MM.1S (cell line): Measurements from ENCODE around the gene ITGA3.

Experiments used
- EZH2 ChIP-seq: fragments of 300-600 bp; sonication (generic); optimal IDR thresholded peaks from 2 replicates; pipeline ENCODE3; 2017; ENCODE audit warnings: low read depth, mild to moderate bottlenecking, antibody characterized with exemption, low read length, mixed read lengths
- EZH2phosphoT487 ChIP-seq: fragments of 300-600 bp; sonication (generic); IDR thresholded peaks from 2 replicates; pipeline ENCODE4 v1.6.1; 2018; ENCODE audit warnings: antibody characterized with exemption, low read length
- TF ChIP-seq, protein P1 (sequence below): fragments of 300-600 bp; sonication (generic); IDR thresholded peaks from 2 replicates; pipeline ENCODE4 v1.5.1; 2016; ENCODE audit warnings: antibody characterized with exemption, low read length, mixed read lengths

GRCh38 chr17:50136096-50136687 is 80.3 kb downstream of the ITGA3 start:
- TF ChIP-seq, protein P1, sequence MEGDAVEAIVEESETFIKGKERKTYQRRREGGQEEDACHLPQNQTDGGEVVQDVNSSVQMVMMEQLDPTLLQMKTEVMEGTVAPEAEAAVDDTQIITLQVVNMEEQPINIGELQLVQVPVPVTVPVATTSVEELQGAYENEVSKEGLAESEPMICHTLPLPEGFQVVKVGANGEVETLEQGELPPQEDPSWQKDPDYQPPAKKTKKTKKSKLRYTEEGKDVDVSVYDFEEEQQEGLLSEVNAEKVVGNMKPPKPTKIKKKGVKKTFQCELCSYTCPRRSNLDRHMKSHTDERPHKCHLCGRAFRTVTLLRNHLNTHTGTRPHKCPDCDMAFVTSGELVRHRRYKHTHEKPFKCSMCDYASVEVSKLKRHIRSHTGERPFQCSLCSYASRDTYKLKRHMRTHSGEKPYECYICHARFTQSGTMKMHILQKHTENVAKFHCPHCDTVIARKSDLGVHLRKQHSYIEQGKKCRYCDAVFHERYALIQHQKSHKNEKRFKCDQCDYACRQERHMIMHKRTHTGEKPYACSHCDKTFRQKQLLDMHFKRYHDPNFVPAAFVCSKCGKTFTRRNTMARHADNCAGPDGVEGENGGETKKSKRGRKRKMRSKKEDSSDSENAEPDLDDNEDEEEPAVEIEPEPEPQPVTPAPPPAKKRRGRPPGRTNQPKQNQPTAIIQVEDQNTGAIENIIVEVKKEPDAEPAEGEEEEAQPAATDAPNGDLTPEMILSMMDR = no peak
- no peak for TF ChIP-seq EZH2
- no peak for TF ChIP-seq EZH2phosphoT487
